ENCODE data around the gene DYNC2H1.

Gene DYNC2H1

GRCh38 chr11:103284260-103284659, 175.0 kb downstream of the DYNC2H1 start:
- no peaks in the 10 kb centered on the region for H3K9me3 ChIP-seq (ENCODE audit: insufficient read depth, low read depth, low read length)
- peaks cover 10% of the 10 kb centered on the region for H3K4me1 ChIP-seq (ENCODE audit: insufficient read depth, low read length)
- H3K36me3 ChIP-seq (ENCODE audit: insufficient read depth, low read length): peaks cover 14% of the 10 kb centered on the region; the same call in 1 of the 2 replicates
- H3K27me3 ChIP-seq (ENCODE audit: insufficient read depth, low read length): no peaks in the 10 kb centered on the region
- 90% methylated on average over 1 of the region's 1 CpG for WGBS
- no peak overlapping the region for H3K27ac ChIP-seq (ENCODE audit: low read depth, low read length)
- H3K9ac ChIP-seq (ENCODE audit: low read depth, low read length): no peak overlapping the region
- no peak overlapping the region for H3K4me3 ChIP-seq (ENCODE audit: low read length)

GRCh38 chr11:103294516-103294915, 185.3 kb downstream of the DYNC2H1 start:
- Histone ChIP-seq H3K4me1 (ENCODE audit: insufficient read depth, low read length) (peaks cover 2% of the 10 kb centered on the region; the same call in 1 of the 2 replicates), H3K27me3 (ENCODE audit: insufficient read depth, low read length) (no peaks in the 10 kb centered on the region), H3K4me3 (ENCODE audit: low read length) (no peak overlapping the region), H3K9me3 (ENCODE audit: insufficient read depth, low read depth, low read length) (peaks cover 38% of the 10 kb centered on the region), H3K9ac (ENCODE audit: low read depth, low read length) (no peak overlapping the region), H3K27ac (ENCODE audit: low read depth, low read length) (no peak overlapping the region), H3K36me3 (ENCODE audit: insufficient read depth, low read length) (peaks cover 41% of the 10 kb centered on the region)
- 97% methylated on average over 1 of the region's 1 CpG for WGBS

- 92% methylated on average over 5 of the region's 5 CpGs for WGBS
- H3K9ac ChIP-seq (ENCODE audit: low read depth, low read length): no peak overlapping the region
- no peaks in the 10 kb centered on the region for H3K27me3 ChIP-seq (ENCODE audit: insufficient read depth, low read length)
- no peak overlapping the region for H3K27ac ChIP-seq (ENCODE audit: low read depth, low read length)
- H3K9me3 ChIP-seq (ENCODE audit: insufficient read depth, low read depth, low read length): peaks cover 38% of the 10 kb centered on the region
- peaks cover 32% of the 10 kb centered on the region for H3K36me3 ChIP-seq (ENCODE audit: insufficient read depth, low read length)
- H3K4me3 ChIP-seq (ENCODE audit: low read length): no peak overlapping the region
- peaks cover 3% of the 10 kb centered on the region; the same call in 1 of the 2 replicates for H3K4me1 ChIP-seq (ENCODE audit: insufficient read depth, low read length)
Measured at GRCh38 chr11:103295704-103296103, 186.5 kb downstream of the DYNC2H1 start.

- H3K36me3 ChIP-seq (ENCODE audit: insufficient read depth, low read length): peaks cover 27% of the 10 kb centered on the region
- H3K4me3 ChIP-seq (ENCODE audit: low read length): no peak overlapping the region
- no peaks in the 10 kb centered on the region for H3K27me3 ChIP-seq (ENCODE audit: insufficient read depth, low read length)
- H3K9ac ChIP-seq (ENCODE audit: low read depth, low read length): no peak overlapping the region
- peaks cover 3% of the 10 kb centered on the region; the same call in 1 of the 2 replicates for H3K4me1 ChIP-seq (ENCODE audit: insufficient read depth, low read length)
- WGBS: 92% methylated on average over 3 of the region's 3 CpGs
- peaks cover 32% of the 10 kb centered on the region for H3K9me3 ChIP-seq (ENCODE audit: insufficient read depth, low read depth, low read length)
- H3K27ac ChIP-seq (ENCODE audit: low read depth, low read length): no peak overlapping the region
Measured at GRCh38 chr11:103297900-103298299, 188.7 kb downstream of the DYNC2H1 start.

GRCh38 chr11:103315248-103315647, 206.0 kb downstream of the DYNC2H1 start:
- WGBS: 98% methylated on average over 3 of the region's 3 CpGs
- Histone ChIP-seq H3K4me3 (ENCODE audit: low read length) (no peak overlapping the region), H3K9me3 (ENCODE audit: insufficient read depth, low read depth, low read length) (no peaks in the 10 kb centered on the region), H3K9ac (ENCODE audit: low read depth, low read length) (no peak overlapping the region), H3K27me3 (ENCODE audit: insufficient read depth, low read length) (no peaks in the 10 kb centered on the region), H3K4me1 (ENCODE audit: insufficient read depth, low read length) (no peaks in the 10 kb centered on the region), H3K27ac (ENCODE audit: low read depth, low read length) (no peak overlapping the region), H3K36me3 (ENCODE audit: insufficient read depth, low read length) (no peaks in the 10 kb centered on the region)

GRCh38 chr11:103317118-103317517, 207.9 kb downstream of the DYNC2H1 start:
- Histone ChIP-seq H3K27ac (ENCODE audit: low read depth, low read length) (no peak overlapping the region), H3K36me3 (ENCODE audit: insufficient read depth, low read length) (no peaks in the 10 kb centered on the region; the same call in 1 of the 2 replicates), H3K9ac (ENCODE audit: low read depth, low read length) (no peak overlapping the region), H3K27me3 (ENCODE audit: insufficient read depth, low read length) (no peaks in the 10 kb centered on the region), H3K4me1 (ENCODE audit: insufficient read depth, low read length) (no peaks in the 10 kb centered on the region), H3K9me3 (ENCODE audit: insufficient read depth, low read depth, low read length) (no peaks in the 10 kb centered on the region), H3K4me3 (ENCODE audit: low read length) (no peak overlapping the region)
- WGBS: 91% methylated on average over 2 of the region's 3 CpGs

GRCh38 chr11:103322821-103323220, 213.6 kb downstream of the DYNC2H1 start:
- Histone ChIP-seq H3K9me3 (ENCODE audit: insufficient read depth, low read depth, low read length) (no peaks in the 10 kb centered on the region), H3K36me3 (ENCODE audit: insufficient read depth, low read length) (peaks cover 4% of the 10 kb centered on the region; the same call in 1 of the 2 replicates), H3K27ac (ENCODE audit: low read depth, low read length) (no peak overlapping the region), H3K4me1 (ENCODE audit: insufficient read depth, low read length) (peaks cover 5% of the 10 kb centered on the region; the same call in 1 of the 2 replicates), H3K27me3 (ENCODE audit: insufficient read depth, low read length) (no peaks in the 10 kb centered on the region), H3K9ac (ENCODE audit: low read depth, low read length) (no peak overlapping the region), H3K4me3 (ENCODE audit: low read length) (no peak overlapping the region)
- WGBS: 92% methylated on average over 5 of the region's 6 CpGs

- WGBS: 54% methylated on average over 7 of the region's 7 CpGs
Measured at GRCh38 chr11:103325686-103326069, 216.5 kb downstream of the DYNC2H1 start.

GRCh38 chr11:103326070-103326794, 217.0 kb downstream of the DYNC2H1 start:
- H3K36me3 ChIP-seq (ENCODE audit: insufficient read depth, low read length): peaks cover 4% of the 10 kb centered on the region; the same call in 1 of the 2 replicates
- H3K27ac ChIP-seq (ENCODE audit: low read depth, low read length): peak overlapping the region; percentile 31; the same call in 1 of the 2 replicates
- no peak overlapping the region for H3K9ac ChIP-seq (ENCODE audit: low read depth, low read length)
- H3K4me1 ChIP-seq (ENCODE audit: insufficient read depth, low read length): peaks cover 16% of the 10 kb centered on the region
- no peak overlapping the region for H3K4me3 ChIP-seq (ENCODE audit: low read length)
- 69% methylated on average over 25 of the region's 25 CpGs for WGBS
- no peaks in the 10 kb centered on the region for H3K9me3 ChIP-seq (ENCODE audit: insufficient read depth, low read depth, low read length)
- no peaks in the 10 kb centered on the region for H3K27me3 ChIP-seq (ENCODE audit: insufficient read depth, low read length)

More at GRCh38 chr11:103325686-103326069, 216.5 kb downstream of the DYNC2H1 start:
- H3K4me3 ChIP-seq (ENCODE audit: low read length): no peak overlapping the region
- H3K4me1 ChIP-seq (ENCODE audit: insufficient read depth, low read length): peaks cover 10% of the 10 kb centered on the region
- H3K9me3 ChIP-seq (ENCODE audit: insufficient read depth, low read depth, low read length): no peaks in the 10 kb centered on the region
- H3K27ac ChIP-seq (ENCODE audit: low read depth, low read length): no peak overlapping the region
- no peak overlapping the region for H3K9ac ChIP-seq (ENCODE audit: low read depth, low read length)
- no peaks in the 10 kb centered on the region for H3K27me3 ChIP-seq (ENCODE audit: insufficient read depth, low read length)
- H3K36me3 ChIP-seq (ENCODE audit: insufficient read depth, low read length): peaks cover 4% of the 10 kb centered on the region; the same call in 1 of the 2 replicates

- no peaks in the 10 kb centered on the region for H3K9me3 ChIP-seq (ENCODE audit: insufficient read depth, low read depth, low read length)
- no peak overlapping the region for H3K27ac ChIP-seq (ENCODE audit: low read depth, low read length)
- no peaks in the 10 kb centered on the region for H3K27me3 ChIP-seq (ENCODE audit: insufficient read depth, low read length)
- WGBS: 97% methylated on average over 5 of the region's 5 CpGs
- no peak overlapping the region for H3K9ac ChIP-seq (ENCODE audit: low read depth, low read length)
- H3K4me3 ChIP-seq (ENCODE audit: low read length): no peak overlapping the region
- 0 out of 2 replicates have a peak, but pooled peaks cover 4% of the 10 kb centered on the region for H3K36me3 ChIP-seq (ENCODE audit: insufficient read depth, low read length)
- H3K4me1 ChIP-seq (ENCODE audit: insufficient read depth, low read length): peaks cover 16% of the 10 kb centered on the region
Measured at GRCh38 chr11:103327721-103328120, 218.5 kb downstream of the DYNC2H1 start.

GRCh38 chr11:103332409-103332808, 223.2 kb downstream of the DYNC2H1 start:
- Histone ChIP-seq H3K27me3 (ENCODE audit: insufficient read depth, low read length) (no peaks in the 10 kb centered on the region), H3K4me3 (ENCODE audit: low read length) (no peak overlapping the region), H3K27ac (ENCODE audit: low read depth, low read length) (no peak overlapping the region), H3K36me3 (ENCODE audit: insufficient read depth, low read length) (no peaks in the 10 kb centered on the region), H3K9me3 (ENCODE audit: insufficient read depth, low read depth, low read length) (no peaks in the 10 kb centered on the region), H3K9ac (ENCODE audit: low read depth, low read length) (no peak overlapping the region), H3K4me1 (ENCODE audit: insufficient read depth, low read length) (peaks cover 20% of the 10 kb centered on the region)
- WGBS: 99% methylated on average over 6 of the region's 6 CpGs

All from HUES64 (cell line).